K562 (cell line): ENCODE data around the gene SUN5. TPM values are rescaled to one million over a fixed set of nuclear protein-coding genes. Genes with fewer than 3 reads are reported as not detected.

Experiments
- ATAC-seq: fragments of 200-7000 bp; cut with Tn5 transposase; 3 replicates; pipeline ENCODE4 v1.9.1; 2020; ENCODE audit warnings: moderate library complexity
- BruUV-seq: library from RNA; stranded (reverse); fragments of 400-500 nt; replicated peaks from 2 replicates; lab custom pipeline; 2021; lab: Mats Ljungman, UMichigan
- CTCF ChIA-PET: fragments of 300-600 bp; formaldehyde crosslinking; extraction: SDS; loops from one replicate; lab custom pipeline; 2021; ENCODE audit warnings: low intra/inter-chr PET ratio; lab: Yijun Ruan, JAX
- POLR2A ChIA-PET: fragments of 300-600, 350-650 bp; sonication (Branson Sonifier 250); formaldehyde crosslinking; extraction: SDS; loops from one replicate; lab custom pipeline; 2021; ENCODE audit warnings: antibody characterized with exemption, inconsistent platforms; lab: Yijun Ruan, JAX
- DNase-seq, 4 experiments: peaks; one replicate each; pipeline versions ENCODE4 v3.0.0 to v3.0.0-alpha.2; 2011 to 2018; ENCODE audit warnings: low spot score in 3 of 4, mixed read lengths in 3 of 4; ENCODE audit errors: extremely low read depth in 1 of 4
- FAIRE-seq: peaks from 2 replicates; lab custom pipeline; 2011; peaks lifted over from hg19 to GRCh38; lab: Jason Lieb, UNC
- H2AFZ ChIP-seq: 2 replicates; pipeline ENCODE4 v1.6.0; 2011; ENCODE audit warnings: low read depth, low read length, control low read depth, inconsistent platforms
- H3K27ac ChIP-seq: fragments of 200-600 bp; 3 replicates; pipeline ENCODE4 v1.8.0; 2011; ENCODE audit warnings: low read depth, mild to moderate bottlenecking, control low read depth, inconsistent platforms, low read length, moderate library complexity, mixed read lengths; ENCODE audit errors: extremely low read depth
- H3K27me3 ChIP-seq, 2 experiments: fragments of 300-600 bp in 1 of 2; 2 replicates in 1 of 2; 3 replicates in 1 of 2; pipeline versions ENCODE4 v1.6.0 to v1.8.0; 2011; ENCODE audit warnings: inconsistent platforms in 2 of 2, low read length in 2 of 2, mild to moderate bottlenecking in 1 of 2, mixed read lengths in 1 of 2, moderate library complexity in 1 of 2; ENCODE audit not compliant: control insufficient read depth in 2 of 2, insufficient read depth in 2 of 2
- H3K36me3 ChIP-seq: fragments of 300-600 bp; 3 replicates; pipeline ENCODE4 v1.8.0; 2011; ENCODE audit warnings: mild to moderate bottlenecking, low read length, inconsistent platforms; ENCODE audit not compliant: control insufficient read depth, insufficient read depth
- H3K4me1 ChIP-seq, 2 experiments: fragments of 200-600 bp in 1 of 2; replicated peaks in 1 of 2; 2 replicates in 1 of 2; 3 replicates in 1 of 2; pipeline versions ENCODE4 v1.5.1 to v1.8.0; 2011; ENCODE audit warnings: inconsistent platforms in 2 of 2, low read length in 2 of 2, mild to moderate bottlenecking in 1 of 2, mixed read lengths in 1 of 2, moderate library complexity in 1 of 2; ENCODE audit not compliant: control insufficient read depth in 2 of 2, insufficient read depth in 2 of 2
- H3K4me2 ChIP-seq: 2 replicates; pipeline ENCODE4 v1.6.1; 2011; ENCODE audit warnings: low read length, control low read depth, inconsistent platforms, mixed read lengths; ENCODE audit not compliant: insufficient read depth
- H3K4me3 ChIP-seq: fragments of 200-600 bp; sonication (generic), shearing (Covaris generic); 2 replicates; pipeline ENCODE4 v1.5.1; 2016; ENCODE audit warnings: control low read depth, inconsistent platforms
- H3K79me2 ChIP-seq: fragments of 200-600 bp; 3 replicates; pipeline ENCODE4 v1.8.0; 2011; ENCODE audit warnings: low read length, inconsistent platforms; ENCODE audit not compliant: control insufficient read depth, insufficient read depth
- H3K9ac ChIP-seq, 2 experiments: 2 replicates each; pipeline versions ENCODE4 v1.6.0 to v1.6.1; 2011; ENCODE audit warnings: low read depth in 2 of 2, low read length in 2 of 2, control low read depth in 1 of 2, inconsistent platforms in 1 of 2, mild to moderate bottlenecking in 1 of 2, mixed read lengths in 1 of 2; ENCODE audit not compliant: insufficient read depth in 1 of 2
- H3K9me1 ChIP-seq: one replicate; pipeline ENCODE4 v1.6.0; 2011; ENCODE audit warnings: inconsistent platforms, mild to moderate bottlenecking, low read length, moderate library complexity; ENCODE audit not compliant: control insufficient read depth, insufficient read depth
- H3K9me3 ChIP-seq: replicated peaks from 2 replicates; pipeline ENCODE4 v1.5.1; 2011; ENCODE audit warnings: low read depth, low read length, inconsistent platforms; ENCODE audit not compliant: control insufficient read depth, insufficient read depth
- H4K20me1 ChIP-seq: replicated peaks from 2 replicates; pipeline ENCODE4 v1.6.1; 2011; ENCODE audit warnings: low read length, inconsistent platforms, mixed read lengths; ENCODE audit not compliant: control insufficient read depth, insufficient read depth
- BDP1 ChIP-seq: IDR thresholded peaks from 3 replicates; pipeline ENCODE4 v1.6.1; 2011; ENCODE audit not compliant: insufficient read length, insufficient read depth
- KLF6 ChIP-seq: fragments of 250-450 bp; sonication (Bioruptor Pico); IDR thresholded peaks from 2 replicates; pipeline ENCODE4 v1.4.0; 2020; ENCODE audit warnings: mild to moderate bottlenecking, moderate library complexity, borderline replicate concordance
- RAD21 ChIP-seq, 2 experiments: fragments of 250-450 bp in 1 of 2; fragments of 450-650 bp in 1 of 2; sonication (Bioruptor Pico) in 1 of 2; formaldehyde crosslinking in 1 of 2; IDR thresholded peaks in 1 of 2; conservative IDR thresholded peaks in 1 of 2; 2 replicates each; pipeline versions ENCODE4 v1.4.0 to v1.8.0; 2020 to 2022; ENCODE audit warnings: mild to moderate bottlenecking in 2 of 2, moderate library complexity in 1 of 2
- SRSF9 ChIP-seq: fragments of 200-400 bp; formaldehyde crosslinking; IDR thresholded peaks from 2 replicates; pipeline ENCODE4 v1.6.1; 2017; ENCODE audit warnings: low read depth, low read length, borderline replicate concordance
- ZNF445 ChIP-seq: fragments of 250-450 bp; sonication (Bioruptor Pico); IDR thresholded peaks from 2 replicates; pipeline ENCODE4 v1.4.0; 2020; ENCODE audit warnings: low read depth, mild to moderate bottlenecking, moderate library complexity
- ZNF75A ChIP-seq: fragments of 450-650 bp; formaldehyde crosslinking; IDR thresholded peaks from 2 replicates; pipeline ENCODE4 v1.4.0; 2020; ENCODE audit warnings: mild to moderate bottlenecking
- WGBS: fragments of 100-300 bp; shearing (Covaris generic); methylation state at CpG from one replicate; pipeline ENCODE4 v1.1.6; 2016; ENCODE audit warnings: low coverage, mixed read lengths; ENCODE audit not compliant: insufficient coverage; ENCODE audit errors: missing lambda C conversion rate; 5-methylcytosine and 5-hydroxymethylcytosine counted together
- in situ Hi-C: fragments of 300-500 bp; cut with MboI; formaldehyde crosslinking; loops from 4 replicates; pipeline ENCODE4 v1.15.0; 2018; ENCODE audit warnings: inconsistent platforms, mixed read lengths
- intact Hi-C: fragments of 100-400 bp; cut with micrococcal nuclease; formaldehyde crosslinking; loops from 2 replicates; pipeline ENCODE4 v1.14.2; 2022
- polyA plus RNA-seq, 8 experiments: library from polyadenylated mRNA; depleted of rRNA in 4 of 8; stranded (reverse) in 5 of 8; unstranded in 3 of 8; fragments of >200 nt; fragmentation: Nextera tagmentation in 2 of 8; fragmentation: Illumina TruSeq in 1 of 8; extraction: Ambion mirVana in 2 of 8; extraction: Trizol in 1 of 8; gene quantifications; 2 replicates each; pipeline versions ENCODE4 v1.2.1 to v1.2.3, GENCODE V29; 2011 to 2014; ENCODE audit warnings: inconsistent platforms in 1 of 8, missing spikeins in 1 of 8
- total RNA-seq, 7 experiments: library from RNA; depleted of rRNA in 6 of 7; stranded (reverse); fragments of >200 nt in 6 of 7; fragmentation: Illumina TruSeq in 2 of 7; extraction: Trizol in 2 of 7; gene quantifications; 2 replicates each; pipeline versions ENCODE4 v1.2.1 to v1.2.3, GENCODE V29; 2011 to 2021; ENCODE audit warnings: low replicate concordance in 1 of 7
- TF ChIP-seq, protein P1 (sequence below): sonication (generic); formaldehyde crosslinking; IDR thresholded peaks from 2 replicates; pipeline ENCODE4 v1.9.0; 2022; ENCODE audit warnings: mild to moderate bottlenecking, missing genetic modification reagents
- TF ChIP-seq, protein P2 (sequence below), 2 experiments: fragments of 450-650 bp; IDR thresholded peaks; 2 replicates each; pipeline ENCODE4 v1.6.1; 2016
- TF ChIP-seq, protein P3 (sequence below): fragments of 450-650 bp; formaldehyde crosslinking; IDR thresholded peaks from 2 replicates; pipeline ENCODE4 v1.4.0; 2020; ENCODE audit warnings: mild to moderate bottlenecking
- TF ChIP-seq, protein P4 (sequence below): sonication (generic); formaldehyde crosslinking; IDR thresholded peaks from 2 replicates; pipeline ENCODE4 v1.8.1; 2023; ENCODE audit warnings: mild to moderate bottlenecking, missing genetic modification reagents

Gene SUN5
- total and polyA plus RNA-seq, 9 of the 15 experiments (the other 6 are each of a cell fraction or from before 2014, with no cell fraction given), result not detected

DNA sequence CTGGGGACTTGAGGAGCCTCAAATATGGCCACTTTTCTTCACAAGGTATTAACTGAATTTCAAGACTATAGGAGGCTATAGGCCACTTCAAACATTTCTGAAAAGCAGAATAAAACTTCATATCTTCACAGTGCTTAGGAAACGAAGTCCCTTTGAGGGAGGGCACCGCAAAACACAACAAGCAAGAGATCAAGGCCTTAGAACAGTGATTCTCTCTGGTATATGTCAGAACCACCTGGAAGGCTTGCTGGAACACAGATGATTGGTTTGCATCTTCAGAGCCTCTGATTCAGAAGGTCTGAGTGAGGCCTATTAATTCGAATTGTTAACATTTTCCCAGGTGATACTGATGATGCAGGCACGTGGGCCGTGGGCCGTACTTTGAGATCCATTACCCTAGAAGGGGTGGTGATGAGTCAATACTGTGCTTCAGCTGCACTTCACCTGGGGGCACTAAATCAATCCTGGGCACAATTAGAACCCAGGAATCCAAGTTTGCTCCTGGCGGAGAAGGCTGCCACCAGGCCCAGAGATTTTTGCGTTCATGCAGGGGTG, 10.7 kb downstream of the SUN5 start:
- no peaks in the 10 kb centered on the region for H3K9me3 ChIP-seq
- no peaks in the 10 kb centered on the region for H4K20me1 ChIP-seq
- no peak overlapping the region for H2AFZ ChIP-seq
- H3K9me1 ChIP-seq, result no peaks in the 10 kb centered on the region
- no peak overlapping the region for H3K27ac ChIP-seq
- no peaks in the 10 kb centered on the region for H3K36me3 ChIP-seq
- peaks cover 3 to 11% of the 10 kb centered on the region in 2 experiments; a peak in 1 of 5 replicates for H3K27me3 ChIP-seq
- ATAC-seq, result no peak
- in situ Hi-C loops, result no loop called here
- no peaks in the 10 kb centered on the region for H3K4me1 ChIP-seq
- BruUV-seq, result no TSS peak
- no peak overlapping the region for H3K9ac ChIP-seq
- no peak for DNase-seq
- WGBS, result 0% methylated on average over 8 of the region's 8 CpGs
- TF ChIP-seq RAD21 (CRISPR knock-in tag; conservative IDR thresholded peaks at IDR 0.05 in 1 of 2, IDR thresholded peaks at IDR 0.05 in 1 of 2) (no peak), ZNF75A (CRISPR knock-in tag) (no peak), BDP1 (no peak), KLF6 (no peak), ZNF445 (CRISPR knock-in tag) (no peak), SRSF9 (no peak)
- TF ChIP-seq, protein P1, sequence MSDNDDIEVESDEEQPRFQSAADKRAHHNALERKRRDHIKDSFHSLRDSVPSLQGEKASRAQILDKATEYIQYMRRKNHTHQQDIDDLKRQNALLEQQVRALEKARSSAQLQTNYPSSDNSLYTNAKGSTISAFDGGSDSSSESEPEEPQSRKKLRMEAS (CRISPR knock-in tag), result no peak
- TF ChIP-seq, protein P2, sequence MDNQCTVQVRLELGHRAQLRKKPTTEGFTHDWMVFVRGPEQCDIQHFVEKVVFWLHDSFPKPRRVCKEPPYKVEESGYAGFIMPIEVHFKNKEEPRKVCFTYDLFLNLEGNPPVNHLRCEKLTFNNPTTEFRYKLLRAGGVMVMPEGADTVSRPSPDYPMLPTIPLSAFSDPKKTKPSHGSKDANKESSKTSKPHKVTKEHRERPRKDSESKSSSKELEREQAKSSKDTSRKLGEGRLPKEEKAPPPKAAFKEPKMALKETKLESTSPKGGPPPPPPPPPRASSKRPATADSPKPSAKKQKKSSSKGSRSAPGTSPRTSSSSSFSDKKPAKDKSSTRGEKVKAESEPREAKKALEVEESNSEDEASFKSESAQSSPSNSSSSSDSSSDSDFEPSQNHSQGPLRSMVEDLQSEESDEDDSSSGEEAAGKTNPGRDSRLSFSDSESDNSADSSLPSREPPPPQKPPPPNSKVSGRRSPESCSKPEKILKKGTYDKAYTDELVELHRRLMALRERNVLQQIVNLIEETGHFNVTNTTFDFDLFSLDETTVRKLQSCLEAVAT (IDR thresholded peaks at IDR 0.05), result no peak
- TF ChIP-seq, protein P3, sequence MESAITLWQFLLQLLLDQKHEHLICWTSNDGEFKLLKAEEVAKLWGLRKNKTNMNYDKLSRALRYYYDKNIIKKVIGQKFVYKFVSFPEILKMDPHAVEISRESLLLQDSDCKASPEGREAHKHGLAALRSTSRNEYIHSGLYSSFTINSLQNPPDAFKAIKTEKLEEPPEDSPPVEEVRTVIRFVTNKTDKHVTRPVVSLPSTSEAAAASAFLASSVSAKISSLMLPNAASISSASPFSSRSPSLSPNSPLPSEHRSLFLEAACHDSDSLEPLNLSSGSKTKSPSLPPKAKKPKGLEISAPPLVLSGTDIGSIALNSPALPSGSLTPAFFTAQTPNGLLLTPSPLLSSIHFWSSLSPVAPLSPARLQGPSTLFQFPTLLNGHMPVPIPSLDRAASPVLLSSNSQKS (CRISPR knock-in tag), result no peak
- TF ChIP-seq, protein P4, sequence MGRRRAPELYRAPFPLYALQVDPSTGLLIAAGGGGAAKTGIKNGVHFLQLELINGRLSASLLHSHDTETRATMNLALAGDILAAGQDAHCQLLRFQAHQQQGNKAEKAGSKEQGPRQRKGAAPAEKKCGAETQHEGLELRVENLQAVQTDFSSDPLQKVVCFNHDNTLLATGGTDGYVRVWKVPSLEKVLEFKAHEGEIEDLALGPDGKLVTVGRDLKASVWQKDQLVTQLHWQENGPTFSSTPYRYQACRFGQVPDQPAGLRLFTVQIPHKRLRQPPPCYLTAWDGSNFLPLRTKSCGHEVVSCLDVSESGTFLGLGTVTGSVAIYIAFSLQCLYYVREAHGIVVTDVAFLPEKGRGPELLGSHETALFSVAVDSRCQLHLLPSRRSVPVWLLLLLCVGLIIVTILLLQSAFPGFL (CRISPR knock-in tag), result no peak
- CTCF ChIA-PET, result no interaction called here
- intact Hi-C loops, result no loop called here
- FAIRE-seq, result no peak
- H3K79me2 ChIP-seq, result no peaks in the 10 kb centered on the region
- H3K4me3 ChIP-seq, result no peak overlapping the region
- POLR2A ChIA-PET, result interaction anchor here (0.7 kb wide), 1 partner anchor 171 kb away, joined by 4 read pairs; no protein-coding TSS in a partner anchor
- H3K4me2 ChIP-seq, result no peak overlapping the region
